Measurements from ENCODE around the gene AFF2.

Gene AFF2

GRCh38 chrX:149010013-149010852, 509.8 kb downstream of the AFF2 start:
- TF ChIP-seq CTCF (IDR thresholded peaks at IDR 0.05; ENCODE audit: control extremely low read depth, extremely low read depth, low read depth, missing control alignments): no peak
- CTCF ChIA-PET: interaction anchor here (0.9 kb wide), 1 partner anchor 21 kb away, joined by 3 read pairs; no protein-coding TSS in a partner anchor
- POLR2A ChIA-PET: no interaction called here
- no peak for DNase-seq (ENCODE audit: extremely low spot score)

- no peak for DNase-seq (ENCODE audit: extremely low spot score)
- ChIA-PET POLR2A (no interaction called here), CTCF (interaction anchor here (0.9 to 1.0 kb wide), 2 partner anchors 18 to 21 kb away, joined by 3 read pairs; no protein-coding TSS in a partner anchor)
- no peak for TF ChIP-seq CTCF (IDR thresholded peaks at IDR 0.05; ENCODE audit: control extremely low read depth, extremely low read depth, low read depth, missing control alignments)
Observed at GRCh38 chrX:149010853-149011224, 510.4 kb downstream of the AFF2 start.

- DNase-seq (ENCODE audit: extremely low spot score): no peak
- POLR2A ChIA-PET: no interaction called here
- CTCF ChIA-PET: no interaction called here
- TF ChIP-seq CTCF (IDR thresholded peaks at IDR 0.05; ENCODE audit: control extremely low read depth, extremely low read depth, low read depth, missing control alignments): no peak
Observed at GRCh38 chrX:149013081-149013480, 512.7 kb downstream of the AFF2 start.

GRCh38 chrX:149021159-149021558, 520.7 kb downstream of the AFF2 start:
- ChIA-PET POLR2A (no interaction called here), CTCF (no interaction called here)
- TF ChIP-seq CTCF (IDR thresholded peaks at IDR 0.05; ENCODE audit: control extremely low read depth, extremely low read depth, low read depth, missing control alignments): no peak
- no peak for DNase-seq (ENCODE audit: extremely low spot score)

- ChIA-PET POLR2A (no interaction called here), CTCF (no interaction called here)
- DNase-seq (ENCODE audit: extremely low spot score): no peak
- no peak for TF ChIP-seq CTCF (IDR thresholded peaks at IDR 0.05; ENCODE audit: control extremely low read depth, extremely low read depth, low read depth, missing control alignments)
Observed at GRCh38 chrX:149022485-149022884, 522.1 kb downstream of the AFF2 start.

- ChIA-PET POLR2A (no interaction called here), CTCF (interaction anchor here (1.3 kb wide), 1 partner anchor 42 kb away, joined by 3 read pairs; no protein-coding TSS in a partner anchor)
- no peak for DNase-seq (ENCODE audit: extremely low spot score)
- TF ChIP-seq CTCF (IDR thresholded peaks at IDR 0.05; ENCODE audit: control extremely low read depth, extremely low read depth, low read depth, missing control alignments): no peak
Observed at GRCh38 chrX:149032449-149032848, 532.0 kb downstream of the AFF2 start.

All from GM10248 (cell line).